Breast epithelium (tissue), 4 donors: ENCODE measurements around the gene SPRING1. TPM values are rescaled to one million over a fixed set of nuclear protein-coding genes. Genes with fewer than 3 reads are reported as not detected.

ENCODE experiments used
- DNase-seq, 2 donors: peaks; one replicate each; pipeline ENCODE4 v3.0.0-alpha.2; 2019; ENCODE audit warnings: low spot score in 2 of 2
- H3K27ac ChIP-seq, 2 donors: fragments of 200-600 bp; sonication (generic) in 1 of 2; one replicate each; pipeline ENCODE4 v1.5.1; 2016 to 2019; ENCODE audit warnings: mild to moderate bottlenecking in 1 of 2
- H3K27me3 ChIP-seq, 2 donors: fragments of 200-600 bp; sonication (generic) in 1 of 2; one replicate each; pipeline versions ENCODE4 v1.5.1 to v1.6.0; 2017 to 2019; ENCODE audit warnings: control low read depth in 1 of 2, mild to moderate bottlenecking in 1 of 2
- H3K36me3 ChIP-seq: fragments of 200-600 bp; one replicate; pipeline ENCODE4 v1.5.1; 2019
- H3K4me1 ChIP-seq, 2 donors: fragments of 200-600 bp; sonication (generic); one replicate each; pipeline ENCODE4 v1.5.1; 2016 to 2019; ENCODE audit warnings: control low read depth in 1 of 2
- H3K4me3 ChIP-seq, 3 donors: fragments of 200-600 bp; sonication (generic); 1 replicate in 2 of 3; 2 replicates in 1 of 3; pipeline ENCODE4 v1.5.1; 2016 to 2019; ENCODE audit warnings: mild to moderate bottlenecking in 3 of 3, moderate library complexity in 2 of 3
- H3K9me3 ChIP-seq, 2 donors: fragments of 200-600 bp; sonication (generic) in 1 of 2; one replicate each; pipeline ENCODE4 v1.5.1; 2016 to 2019; ENCODE audit warnings: control low read depth in 1 of 2
- CTCF ChIP-seq, 3 donors: fragments of 450-650 bp; IDR thresholded peaks; one replicate each; pipeline ENCODE4 v1.5.1; 2016 to 2017; ENCODE audit warnings: antibody characterized with exemption in 3 of 3, mild to moderate bottlenecking in 3 of 3, moderate library complexity in 3 of 3
- POLR2A ChIP-seq: fragments of 450-650 bp; IDR thresholded peaks from one replicate; pipeline ENCODE4 v1.6.1; 2016; ENCODE audit warnings: antibody characterized with exemption, mild to moderate bottlenecking, moderate library complexity
- POLR2AphosphoS5 ChIP-seq, 3 donors: sonication (generic); formaldehyde crosslinking; IDR thresholded peaks; one replicate each; pipeline ENCODE4 v1.6.1; 2017; ENCODE audit warnings: antibody characterized with exemption in 3 of 3
- intact Hi-C: fragments of 100-400 bp; cut with DNase I; formaldehyde crosslinking; loops from one replicate; pipeline ENCODE4 v1.15.1; 2023; ENCODE audit warnings: low total_unique reads
- total RNA-seq, 3 donors: library from RNA; depleted of rRNA; stranded (reverse); fragments of >200 nt; gene quantifications; one replicate each; pipeline ENCODE4 v1.1.0, GENCODE V29; 2016

Gene SPRING1
- total RNA-seq, 3 donors from 2014 or later = 13.8 to 18.4 (median 15.7) TPM

DNA sequence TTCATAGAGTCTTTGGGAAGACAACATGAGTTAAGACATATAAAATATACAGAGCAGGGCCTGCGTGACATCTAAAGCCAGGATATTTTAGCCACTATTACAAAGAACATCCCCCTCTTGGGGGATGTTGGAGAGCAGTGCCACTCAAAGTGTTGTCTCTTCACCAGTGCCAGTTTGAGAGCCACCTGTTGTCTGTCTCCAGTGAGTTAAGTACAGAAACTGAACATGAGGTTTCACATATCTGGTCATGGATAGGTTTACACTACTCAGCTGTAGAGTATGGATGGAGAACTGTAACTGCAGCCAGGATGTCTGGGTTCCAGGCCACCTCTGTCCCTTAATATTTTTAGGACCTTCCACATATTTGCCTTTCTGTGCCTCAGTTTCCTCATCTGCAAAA is 39.4 kb upstream of the SPRING1 start:
- no peaks in the 10 kb centered on the region for H3K27me3 ChIP-seq
- no peak overlapping the region for H3K27ac ChIP-seq
- no peak for DNase-seq
- H3K4me1 ChIP-seq = no peaks in the 10 kb centered on the region
- intact Hi-C loops = no loop called here
- no peaks in the 10 kb centered on the region for H3K9me3 ChIP-seq
- TF ChIP-seq POLR2A (no peak), CTCF (IDR thresholded peaks at IDR 0.05) (no peak), POLR2AphosphoS5 (IDR thresholded peaks at IDR 0.05) (no peak)
- no peaks in the 10 kb centered on the region for H3K36me3 ChIP-seq
- H3K4me3 ChIP-seq = no peak overlapping the region

DNA sequence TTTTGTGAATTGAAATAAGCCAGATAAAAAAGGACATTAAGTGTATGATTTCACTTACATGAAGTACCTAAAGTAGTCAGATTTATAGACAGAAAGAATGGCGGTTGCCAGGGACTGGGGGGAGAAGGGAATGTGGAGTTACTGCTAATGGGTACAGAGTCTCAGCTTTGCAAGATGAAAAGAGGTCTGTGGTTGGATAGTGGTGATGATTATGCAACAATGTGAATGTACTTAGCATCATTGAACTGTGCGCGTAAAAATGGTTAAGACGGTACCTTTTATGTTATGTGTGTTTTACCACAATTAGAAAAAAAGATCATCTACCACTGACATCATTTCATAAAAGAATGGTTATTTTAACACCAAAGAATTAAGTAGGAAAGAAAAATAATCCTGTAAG is 36.2 kb upstream of the SPRING1 start:
- no peak for DNase-seq
- Histone ChIP-seq H3K4me3 (no peak overlapping the region), H3K36me3 (no peaks in the 10 kb centered on the region), H3K4me1 (no peaks in the 10 kb centered on the region), H3K27me3 (no peaks in the 10 kb centered on the region), H3K27ac (no peak overlapping the region), H3K9me3 (no peaks in the 10 kb centered on the region)
- intact Hi-C loops = no loop called here
- TF ChIP-seq CTCF (IDR thresholded peaks at IDR 0.05) = no peak
- TF ChIP-seq POLR2A = no peak
- no peak for TF ChIP-seq POLR2AphosphoS5 (IDR thresholded peaks at IDR 0.05)

DNA sequence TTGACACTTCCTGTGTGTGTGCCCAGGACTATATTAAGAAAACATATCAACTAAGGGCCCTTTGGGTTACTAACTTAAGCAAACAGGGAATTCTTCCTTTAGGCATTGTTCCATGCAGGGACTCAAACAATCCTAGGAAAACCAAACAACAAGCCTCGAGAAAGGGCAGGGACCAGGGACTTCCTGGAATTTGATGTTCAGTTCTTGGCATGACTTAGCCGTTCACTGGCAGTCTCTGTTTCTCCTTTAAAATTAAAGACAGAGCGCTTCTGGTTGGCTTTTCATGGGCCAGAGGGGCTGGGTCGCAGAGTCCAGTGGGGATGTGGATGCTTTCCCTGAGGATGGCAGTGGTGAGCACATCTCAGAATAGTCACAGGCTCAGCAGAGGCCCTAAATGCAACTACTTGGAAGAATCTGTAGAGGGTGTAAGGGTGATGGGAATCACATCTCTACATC is 35.4 kb upstream of the SPRING1 start:
- no peaks in the 10 kb centered on the region for H3K27me3 ChIP-seq
- H3K9me3 ChIP-seq = no peaks in the 10 kb centered on the region
- H3K4me3 ChIP-seq = no peak overlapping the region
- H3K4me1 ChIP-seq = no peaks in the 10 kb centered on the region
- no peak for DNase-seq
- H3K27ac ChIP-seq = no peak overlapping the region
- intact Hi-C loops = no loop called here
- H3K36me3 ChIP-seq = no peaks in the 10 kb centered on the region
- no peak for TF ChIP-seq POLR2A
- no peak for TF ChIP-seq CTCF (IDR thresholded peaks at IDR 0.05)
- TF ChIP-seq POLR2AphosphoS5 (IDR thresholded peaks at IDR 0.05) = no peak

GRCh38 chr12:116771651-116772050 is 33.8 kb upstream of the SPRING1 start:
- H3K36me3 ChIP-seq = no peaks in the 10 kb centered on the region
- no peaks in the 10 kb centered on the region for H3K9me3 ChIP-seq
- no peaks in the 10 kb centered on the region for H3K27me3 ChIP-seq
- H3K4me3 ChIP-seq = no peak overlapping the region
- H3K4me1 ChIP-seq = no peaks in the 10 kb centered on the region
- H3K27ac ChIP-seq = no peak overlapping the region
- no peak for DNase-seq
- TF ChIP-seq CTCF (IDR thresholded peaks at IDR 0.05) = no peak
- no peak for TF ChIP-seq POLR2AphosphoS5 (IDR thresholded peaks at IDR 0.05)
- TF ChIP-seq POLR2A = no peak
- intact Hi-C loops = no loop called here

DNA sequence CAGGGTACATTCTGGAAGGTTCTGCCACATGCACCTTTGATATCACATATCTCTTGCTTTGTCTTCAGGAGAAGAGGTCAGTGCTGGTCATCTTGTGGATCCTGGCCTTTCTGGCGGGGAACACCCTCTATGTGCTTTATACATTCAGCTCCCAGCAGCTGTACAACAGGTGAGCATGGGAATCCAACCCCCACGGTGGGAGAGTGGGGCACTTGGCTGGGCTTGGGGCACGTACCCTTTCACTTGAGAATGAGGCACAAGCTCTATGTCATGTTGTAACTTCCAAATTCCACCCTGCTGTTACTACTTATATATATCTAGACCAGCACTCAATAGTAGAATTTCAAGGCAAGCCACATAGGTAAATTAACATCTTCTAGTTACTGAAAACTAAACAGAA is 28.9 kb upstream of the SPRING1 start:
- intact Hi-C loops = no loop called here
- TF ChIP-seq POLR2AphosphoS5 (IDR thresholded peaks at IDR 0.05) (no peak), POLR2A (no peak), CTCF (IDR thresholded peaks at IDR 0.05) (no peak)
- DNase-seq = no peak

More for the DNA sequence above, 28.9 kb upstream of the SPRING1 start:
- no peaks in the 10 kb centered on the region for H3K27me3 ChIP-seq
- H3K9me3 ChIP-seq = no peaks in the 10 kb centered on the region
- H3K4me1 ChIP-seq = no peaks in the 10 kb centered on the region
- no peak overlapping the region for H3K4me3 ChIP-seq
- H3K36me3 ChIP-seq = no peaks in the 10 kb centered on the region
- H3K27ac ChIP-seq = no peak overlapping the region
